Esophagus muscularis mucosa (tissue), 4 donors: ENCODE data around the gene CASTOR1. TPM values are rescaled to one million over a fixed set of nuclear protein-coding genes. Genes with fewer than 3 reads are reported as not detected.

Experiments
- DNase-seq: peaks from one replicate; pipeline ENCODE4 v3.0.0-alpha.2; 2017; ENCODE audit errors: extremely low spot score
- H3K27ac ChIP-seq, 4 donors: fragments of 200-600 bp; sonication (generic); replicated peaks in 1 of 4; 1 replicate in 3 of 4; 2 replicates in 1 of 4; pipeline ENCODE4 v1.5.1; 2016 to 2019; ENCODE audit warnings: mild to moderate bottlenecking in 1 of 4
- H3K27me3 ChIP-seq, 4 donors: fragments of 200-600 bp; sonication (generic); one replicate each; pipeline versions ENCODE4 v1.5.1 to v1.6.0; 2016 to 2019
- H3K36me3 ChIP-seq, 4 donors: fragments of 200-600 bp; sonication (generic); one replicate each; pipeline ENCODE4 v1.5.1; 2016 to 2019
- H3K4me1 ChIP-seq, 4 donors: fragments of 200-600 bp; sonication (generic); one replicate each; pipeline ENCODE4 v1.5.1; 2016 to 2019
- H3K4me3 ChIP-seq, 4 donors: fragments of 200-600 bp; sonication (generic); 1 replicate in 2 of 4; 2 replicates in 2 of 4; pipeline ENCODE4 v1.5.1; 2016 to 2019; ENCODE audit warnings: mild to moderate bottlenecking in 4 of 4, moderate library complexity in 1 of 4
- H3K9me3 ChIP-seq, 4 donors: fragments of 200-600 bp; sonication (generic); 1 replicate in 3 of 4; 2 replicates in 1 of 4; pipeline ENCODE4 v1.5.1; 2016 to 2019
- EP300 ChIP-seq: sonication (generic); formaldehyde crosslinking; IDR thresholded peaks from one replicate; pipeline ENCODE4 v1.6.1; 2017; ENCODE audit warnings: antibody characterized with exemption
- POLR2A ChIP-seq: fragments of 450-650 bp; IDR thresholded peaks from one replicate; pipeline ENCODE4 v1.6.1; 2017; ENCODE audit warnings: antibody characterized with exemption, moderate library complexity, mild to moderate bottlenecking, low read depth
- POLR2AphosphoS5 ChIP-seq, 2 donors: sonication (generic); formaldehyde crosslinking; IDR thresholded peaks; one replicate each; pipeline ENCODE4 v1.6.1; 2017; ENCODE audit warnings: antibody characterized with exemption in 2 of 2
- WGBS: methylation state at CpG from one replicate; pipeline ENCODE4 v1.1.5; 2018; 5-methylcytosine and 5-hydroxymethylcytosine counted together
- intact Hi-C: fragments of 100-400 bp; cut with DNase I; formaldehyde crosslinking; loops from one replicate; pipeline ENCODE4 v1.15.1; 2023
- total RNA-seq, 4 donors: library from RNA; depleted of rRNA; stranded (reverse); fragments of >200 nt; gene quantifications; one replicate each; pipeline versions ENCODE4 v1.1.0 to v1.2.1, GENCODE V29; 2016
- TF ChIP-seq, protein P1 (sequence below), 3 experiments: fragments of 200-600 bp in 2 of 3; fragments of 450-650 bp in 1 of 3; sonication (generic) in 2 of 3; IDR thresholded peaks; one replicate each; pipeline ENCODE4 v1.5.1; 2017 to 2019; ENCODE audit warnings: antibody characterized with exemption in 3 of 3, mild to moderate bottlenecking in 2 of 3, moderate library complexity in 1 of 3

Gene CASTOR1
- total RNA-seq, 4 donors from 2014 or later = 16.5 to 19.4 (median 17.8) TPM

DNA sequence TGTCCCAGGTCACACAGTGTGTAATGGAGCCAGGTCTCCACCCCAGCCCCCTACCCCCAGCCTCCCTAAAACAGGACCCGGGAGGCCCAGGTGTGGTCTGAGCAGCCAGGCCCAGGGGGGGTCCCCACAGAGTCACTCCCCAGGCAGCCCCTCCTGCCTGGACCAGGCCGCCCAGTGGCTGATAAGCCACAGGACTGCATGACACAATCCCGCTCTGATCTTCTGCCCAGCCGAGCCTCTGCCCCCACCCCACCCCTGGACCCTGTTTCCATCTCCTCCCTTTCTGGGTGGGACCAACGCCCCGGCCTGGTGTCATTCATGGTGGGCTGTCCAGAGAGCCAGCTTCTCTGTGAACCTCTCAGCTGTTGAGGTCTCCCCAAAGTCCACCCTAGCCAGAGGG is 35.0 kb downstream of the CASTOR1 start:
- peaks cover 0 to 21% (median 0%) of the 10 kb centered on the region in 4 donors for H3K27me3 ChIP-seq
- H3K4me1 ChIP-seq = peaks cover 24 to 36% (median 32%) of the 10 kb centered on the region in 4 donors
- no peak for DNase-seq
- H3K4me3 ChIP-seq = no peak overlapping the region
- no peak overlapping the region for H3K27ac ChIP-seq
- intact Hi-C loops = no loop called here
- TF ChIP-seq POLR2A (no peak), EP300 (no peak), POLR2AphosphoS5 (IDR thresholded peaks at IDR 0.05) (no peak)
- TF ChIP-seq, protein P1, sequence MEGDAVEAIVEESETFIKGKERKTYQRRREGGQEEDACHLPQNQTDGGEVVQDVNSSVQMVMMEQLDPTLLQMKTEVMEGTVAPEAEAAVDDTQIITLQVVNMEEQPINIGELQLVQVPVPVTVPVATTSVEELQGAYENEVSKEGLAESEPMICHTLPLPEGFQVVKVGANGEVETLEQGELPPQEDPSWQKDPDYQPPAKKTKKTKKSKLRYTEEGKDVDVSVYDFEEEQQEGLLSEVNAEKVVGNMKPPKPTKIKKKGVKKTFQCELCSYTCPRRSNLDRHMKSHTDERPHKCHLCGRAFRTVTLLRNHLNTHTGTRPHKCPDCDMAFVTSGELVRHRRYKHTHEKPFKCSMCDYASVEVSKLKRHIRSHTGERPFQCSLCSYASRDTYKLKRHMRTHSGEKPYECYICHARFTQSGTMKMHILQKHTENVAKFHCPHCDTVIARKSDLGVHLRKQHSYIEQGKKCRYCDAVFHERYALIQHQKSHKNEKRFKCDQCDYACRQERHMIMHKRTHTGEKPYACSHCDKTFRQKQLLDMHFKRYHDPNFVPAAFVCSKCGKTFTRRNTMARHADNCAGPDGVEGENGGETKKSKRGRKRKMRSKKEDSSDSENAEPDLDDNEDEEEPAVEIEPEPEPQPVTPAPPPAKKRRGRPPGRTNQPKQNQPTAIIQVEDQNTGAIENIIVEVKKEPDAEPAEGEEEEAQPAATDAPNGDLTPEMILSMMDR (IDR thresholded peaks at IDR 0.05) = no peak
- H3K9me3 ChIP-seq = no peaks in the 10 kb centered on the region
- 88% methylated on average over 5 of the region's 6 CpGs for WGBS
- no peaks in the 10 kb centered on the region for H3K36me3 ChIP-seq

DNA sequence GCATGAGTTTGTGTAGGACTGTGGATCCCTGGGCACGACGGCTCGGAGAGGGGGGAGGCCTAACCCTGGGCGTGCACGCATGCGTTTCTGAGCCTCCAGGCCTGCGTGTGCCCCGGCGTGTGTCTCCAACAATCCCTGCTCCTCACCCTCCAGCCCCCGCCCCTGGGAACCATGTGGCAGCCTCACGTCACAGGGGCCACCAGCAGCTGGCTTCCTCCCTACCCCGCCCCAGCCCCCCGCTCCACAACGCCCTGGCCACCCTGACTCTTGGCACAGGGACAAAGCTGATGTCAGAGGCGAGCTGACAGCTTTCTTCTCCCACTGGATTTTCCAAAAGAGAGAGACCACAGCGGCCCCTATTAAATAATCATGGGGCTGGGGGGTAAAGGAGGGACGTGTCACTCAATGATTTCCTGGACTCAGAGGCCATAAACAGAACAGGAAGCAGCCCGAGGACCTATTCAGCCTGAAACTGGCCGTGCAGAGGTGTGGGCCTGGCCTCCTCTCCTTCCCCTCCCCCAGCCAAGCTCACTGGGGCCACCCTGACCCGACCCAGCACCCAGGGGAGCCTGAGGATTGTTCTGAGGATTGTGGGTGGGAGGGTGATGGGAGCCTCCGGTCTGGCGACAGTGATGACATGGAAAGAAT is 36.0 kb downstream of the CASTOR1 start:
- Histone ChIP-seq H3K27ac (peak overlapping the region in 2 of 4 donors; percentile 15 to 55), H3K36me3 (no peaks in the 10 kb centered on the region), H3K4me3 (peak overlapping the region in 1 of 4 donors; percentile 4), H3K27me3 (peaks cover 0 to 31% (median 0%) of the 10 kb centered on the region in 4 donors), H3K9me3 (no peaks in the 10 kb centered on the region), H3K4me1 (peaks cover 24 to 44% (median 41%) of the 10 kb centered on the region in 4 donors)
- no peak for DNase-seq
- no peak for TF ChIP-seq POLR2A
- no peak for TF ChIP-seq EP300
- peak in 1 of 2 donors; percentile 11 for TF ChIP-seq POLR2AphosphoS5 (IDR thresholded peaks at IDR 0.05)
- TF ChIP-seq, protein P1 (IDR thresholded peaks at IDR 0.05) = no peak
- intact Hi-C loops = no loop called here
- WGBS = 46% methylated on average over 19 of the region's 22 CpGs

DNA sequence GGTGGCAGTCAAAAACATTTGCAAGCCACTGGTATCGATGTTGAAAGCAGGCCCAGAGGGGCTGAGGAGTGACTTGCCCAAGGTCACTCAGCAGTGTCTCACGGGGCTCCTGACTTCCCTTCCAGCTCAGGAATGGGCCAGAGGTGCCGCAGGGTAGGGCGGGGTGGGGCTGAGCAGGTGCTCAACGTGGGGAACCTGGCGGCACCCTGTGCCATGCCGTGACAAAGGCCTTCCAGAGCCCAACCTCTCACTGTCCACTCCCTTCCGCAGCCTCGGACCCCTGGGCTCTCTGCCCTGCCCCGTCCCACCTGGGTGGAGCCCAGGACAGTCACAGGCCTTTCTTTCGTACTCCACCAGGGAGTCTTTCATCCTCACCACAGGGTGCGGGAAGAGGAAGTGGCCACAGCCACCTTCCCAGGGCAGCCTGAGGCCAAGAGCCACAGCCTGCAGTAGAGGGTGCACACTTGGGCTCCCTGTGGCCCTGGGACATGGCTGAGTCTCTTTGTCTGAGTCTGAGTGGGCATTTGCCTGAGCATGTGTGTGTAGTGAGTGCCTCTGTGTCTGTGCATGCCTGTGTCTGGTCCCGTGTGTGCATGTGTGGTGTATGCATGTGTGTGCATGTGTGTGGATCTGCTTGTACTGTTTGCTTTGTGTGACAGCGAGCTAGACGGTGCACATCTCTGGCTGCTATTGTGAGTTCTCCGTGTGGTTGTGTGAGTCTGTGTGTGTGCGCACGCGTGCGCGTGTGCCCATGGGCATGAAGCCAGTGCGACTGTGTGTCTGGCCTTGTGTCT is 36.7 kb downstream of the CASTOR1 start:
- peaks cover 0 to 38% (median 0%) of the 10 kb centered on the region in 4 donors for H3K27me3 ChIP-seq
- H3K9me3 ChIP-seq = no peaks in the 10 kb centered on the region
- DNase-seq = no peak
- TF ChIP-seq, protein P1 (IDR thresholded peaks at IDR 0.05) = no peak
- TF ChIP-seq POLR2A (no peak), EP300 (no peak), POLR2AphosphoS5 (IDR thresholded peaks at IDR 0.05) (no peak)
- intact Hi-C loops = no loop called here
- no peak overlapping the region for H3K4me3 ChIP-seq
- peak overlapping the region in 2 of 4 donors; percentile 11 to 15 for H3K27ac ChIP-seq
- 68% methylated on average over 21 of the region's 22 CpGs for WGBS
- H3K4me1 ChIP-seq = peaks cover 24 to 47% (median 42%) of the 10 kb centered on the region in 4 donors
- H3K36me3 ChIP-seq = no peaks in the 10 kb centered on the region

DNA sequence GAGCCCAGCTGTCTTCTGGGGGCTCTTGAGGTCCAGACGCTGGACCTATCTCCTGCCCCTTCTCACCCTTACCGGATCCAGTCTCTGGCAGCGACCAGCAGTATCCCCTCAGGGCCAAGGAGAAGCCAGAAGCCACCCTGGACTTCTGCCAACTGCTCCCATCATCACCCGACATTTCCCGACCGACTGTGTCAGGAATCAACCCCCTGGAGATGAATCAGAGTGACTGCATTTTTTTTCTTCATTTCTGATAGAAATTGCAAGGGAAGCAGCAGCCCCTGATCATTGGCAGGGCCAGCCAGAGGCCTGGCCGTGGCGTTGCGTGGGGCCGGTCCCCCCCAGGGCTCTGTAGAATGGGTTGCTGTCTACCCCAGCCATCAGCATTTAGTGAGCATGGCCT is 37.6 kb downstream of the CASTOR1 start:
- Histone ChIP-seq H3K36me3 (no peaks in the 10 kb centered on the region), H3K4me3 (no peak overlapping the region), H3K4me1 (peaks cover 27 to 53% (median 47%) of the 10 kb centered on the region in 4 donors), H3K27ac (no peak overlapping the region), H3K9me3 (no peaks in the 10 kb centered on the region), H3K27me3 (peaks cover 0 to 47% (median 2%) of the 10 kb centered on the region in 4 donors)
- no peak for DNase-seq
- intact Hi-C loops = no loop called here
- WGBS = 73% methylated on average over 9 of the region's 10 CpGs
- TF ChIP-seq POLR2AphosphoS5 (IDR thresholded peaks at IDR 0.05) (no peak), EP300 (no peak), POLR2A (no peak)
- TF ChIP-seq, protein P1 (IDR thresholded peaks at IDR 0.05) = no peak
